Body of pancreas (tissue), 4 donors: ENCODE measurements around the gene MDFIC.

Experiments used
- POLR2A ChIP-seq, 3 donors: fragments of 450-650 bp; IDR thresholded peaks; one replicate each; pipeline ENCODE4 v1.6.1; 2016; ENCODE audit warnings: antibody characterized with exemption in 3 of 3, mild to moderate bottlenecking in 2 of 3
- TF ChIP-seq, protein P1 (sequence below), 7 experiments: fragments of 450-650 bp in 4 of 7; fragments of 200-600 bp in 3 of 7; sonication (generic) in 3 of 7; IDR thresholded peaks; one replicate each; pipeline ENCODE4 v1.5.1; 2016 to 2019; ENCODE audit warnings: antibody characterized with exemption in 7 of 7

DNA sequence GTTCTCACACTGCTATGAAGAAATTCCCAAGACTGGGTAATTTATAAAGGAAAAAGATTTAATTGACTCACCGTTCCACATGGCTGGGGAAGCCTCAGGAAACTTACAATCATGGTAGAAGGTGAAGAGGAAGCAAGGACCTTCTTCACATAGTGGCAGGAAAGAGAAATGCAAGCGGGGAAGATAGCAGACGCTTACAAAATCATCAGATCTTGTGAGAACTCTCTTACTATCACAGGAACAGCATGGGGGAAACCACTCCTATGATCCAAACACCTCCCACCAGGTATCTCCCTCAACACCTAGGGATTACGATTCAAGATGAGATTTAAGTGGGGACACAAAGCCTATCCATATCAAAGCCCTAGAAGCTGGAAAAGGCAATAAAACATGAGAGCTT is 130.8 kb downstream of the MDFIC start:
- TF ChIP-seq, protein P1, sequence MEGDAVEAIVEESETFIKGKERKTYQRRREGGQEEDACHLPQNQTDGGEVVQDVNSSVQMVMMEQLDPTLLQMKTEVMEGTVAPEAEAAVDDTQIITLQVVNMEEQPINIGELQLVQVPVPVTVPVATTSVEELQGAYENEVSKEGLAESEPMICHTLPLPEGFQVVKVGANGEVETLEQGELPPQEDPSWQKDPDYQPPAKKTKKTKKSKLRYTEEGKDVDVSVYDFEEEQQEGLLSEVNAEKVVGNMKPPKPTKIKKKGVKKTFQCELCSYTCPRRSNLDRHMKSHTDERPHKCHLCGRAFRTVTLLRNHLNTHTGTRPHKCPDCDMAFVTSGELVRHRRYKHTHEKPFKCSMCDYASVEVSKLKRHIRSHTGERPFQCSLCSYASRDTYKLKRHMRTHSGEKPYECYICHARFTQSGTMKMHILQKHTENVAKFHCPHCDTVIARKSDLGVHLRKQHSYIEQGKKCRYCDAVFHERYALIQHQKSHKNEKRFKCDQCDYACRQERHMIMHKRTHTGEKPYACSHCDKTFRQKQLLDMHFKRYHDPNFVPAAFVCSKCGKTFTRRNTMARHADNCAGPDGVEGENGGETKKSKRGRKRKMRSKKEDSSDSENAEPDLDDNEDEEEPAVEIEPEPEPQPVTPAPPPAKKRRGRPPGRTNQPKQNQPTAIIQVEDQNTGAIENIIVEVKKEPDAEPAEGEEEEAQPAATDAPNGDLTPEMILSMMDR (IDR thresholded peaks at IDR 0.05): no peak
- no peak for TF ChIP-seq POLR2A (IDR thresholded peaks at IDR 0.05)
